ENCODE data around the gene CFAP119. TPM values are rescaled to one million over a fixed set of nuclear protein-coding genes. Genes with fewer than 3 reads are reported as not detected.

Gene CFAP119
- polyA plus RNA-seq, 1 donor, result 2.6 TPM

Other genes starting within 250 kb of the CFAP119 start
- 31.0 TPM for gene ZNF768, start 235.5 kb downstream of the CFAP119 start, polyA plus RNA-seq (ENCODE audit: insufficient read length)
- gene ZNF747, start 227.2 kb downstream of the CFAP119 start, polyA plus RNA-seq (ENCODE audit: insufficient read length), result 7.0 TPM
- gene ZNF764, start 203.7 kb downstream of the CFAP119 start, polyA plus RNA-seq (ENCODE audit: insufficient read length), result 9.6 TPM
- gene ZNF688, start 190.3 kb downstream of the CFAP119 start, polyA plus RNA-seq (ENCODE audit: insufficient read length), result 9.7 TPM
- gene ZNF785, start 176.4 kb downstream of the CFAP119 start, polyA plus RNA-seq (ENCODE audit: insufficient read length), result 12.9 TPM
- 7.2 TPM for gene ZNF689, start 151.7 kb downstream of the CFAP119 start, polyA plus RNA-seq (ENCODE audit: insufficient read length)
- 19.8 TPM for gene PRR14, start 111.1 kb downstream of the CFAP119 start, polyA plus RNA-seq (ENCODE audit: insufficient read length)
- gene FBRS, start 103.6 kb downstream of the CFAP119 start, polyA plus RNA-seq (ENCODE audit: insufficient read length), result 40.6 TPM
- gene SRCAP, start 62.9 kb downstream of the CFAP119 start, polyA plus RNA-seq (ENCODE audit: insufficient read length), result 36.1 TPM
- gene PHKG2, start 13.6 kb downstream of the CFAP119 start, polyA plus RNA-seq (ENCODE audit: insufficient read length), result 13.6 TPM
- 52.3 TPM for gene RNF40, start 260 bp upstream of the CFAP119 start, polyA plus RNA-seq (ENCODE audit: insufficient read length)
- gene ZNF629, start 25.1 kb upstream of the CFAP119 start, polyA plus RNA-seq (ENCODE audit: insufficient read length), result 14.3 TPM
- 32.7 TPM for gene BCL7C, start 132.0 kb upstream of the CFAP119 start, polyA plus RNA-seq (ENCODE audit: insufficient read length)
- 13.5 TPM for gene CTF1, start 134.6 kb upstream of the CFAP119 start, polyA plus RNA-seq (ENCODE audit: insufficient read length)
- 10.3 TPM for gene FBXL19, start 161.5 kb upstream of the CFAP119 start, polyA plus RNA-seq (ENCODE audit: insufficient read length)
- 9.8 TPM for gene ORAI3, start 187.0 kb upstream of the CFAP119 start, polyA plus RNA-seq (ENCODE audit: insufficient read length)
- gene SETD1A, start 195.7 kb upstream of the CFAP119 start, polyA plus RNA-seq (ENCODE audit: insufficient read length), result 15.1 TPM
- 12.6 TPM for gene HSD3B7, start 223.1 kb upstream of the CFAP119 start, polyA plus RNA-seq (ENCODE audit: insufficient read length)
- 1.2 TPM for gene STX1B, start 248.6 kb upstream of the CFAP119 start, polyA plus RNA-seq (ENCODE audit: insufficient read length)

Measured in hindlimb muscle (tissue), 1 donor.